ENCODE results near the gene MAN1C1.

DNA sequence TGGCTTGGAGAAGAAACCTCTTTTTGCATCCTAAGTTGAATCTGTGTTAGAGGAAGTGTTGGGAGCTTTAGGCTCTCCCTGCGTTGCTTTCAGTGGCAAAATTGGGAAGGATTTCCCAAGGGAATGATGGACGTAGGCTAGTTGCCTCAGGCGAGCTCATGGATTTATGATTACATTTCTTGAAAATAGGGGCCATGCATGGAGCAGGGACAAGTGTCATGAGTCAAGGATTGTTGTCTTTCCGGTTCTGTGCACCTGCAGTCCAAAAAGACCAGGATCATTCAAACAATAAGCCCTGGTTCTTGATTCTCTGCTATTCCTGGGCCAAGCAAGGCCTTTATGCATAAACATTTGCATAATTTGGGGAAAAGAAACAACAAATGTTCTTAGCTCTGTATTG is 7.1 kb downstream of the MAN1C1 start:
- TF ChIP-seq, protein P1, sequence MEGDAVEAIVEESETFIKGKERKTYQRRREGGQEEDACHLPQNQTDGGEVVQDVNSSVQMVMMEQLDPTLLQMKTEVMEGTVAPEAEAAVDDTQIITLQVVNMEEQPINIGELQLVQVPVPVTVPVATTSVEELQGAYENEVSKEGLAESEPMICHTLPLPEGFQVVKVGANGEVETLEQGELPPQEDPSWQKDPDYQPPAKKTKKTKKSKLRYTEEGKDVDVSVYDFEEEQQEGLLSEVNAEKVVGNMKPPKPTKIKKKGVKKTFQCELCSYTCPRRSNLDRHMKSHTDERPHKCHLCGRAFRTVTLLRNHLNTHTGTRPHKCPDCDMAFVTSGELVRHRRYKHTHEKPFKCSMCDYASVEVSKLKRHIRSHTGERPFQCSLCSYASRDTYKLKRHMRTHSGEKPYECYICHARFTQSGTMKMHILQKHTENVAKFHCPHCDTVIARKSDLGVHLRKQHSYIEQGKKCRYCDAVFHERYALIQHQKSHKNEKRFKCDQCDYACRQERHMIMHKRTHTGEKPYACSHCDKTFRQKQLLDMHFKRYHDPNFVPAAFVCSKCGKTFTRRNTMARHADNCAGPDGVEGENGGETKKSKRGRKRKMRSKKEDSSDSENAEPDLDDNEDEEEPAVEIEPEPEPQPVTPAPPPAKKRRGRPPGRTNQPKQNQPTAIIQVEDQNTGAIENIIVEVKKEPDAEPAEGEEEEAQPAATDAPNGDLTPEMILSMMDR (IDR thresholded peaks at IDR 0.05): no peak
- no peak for TF ChIP-seq POLR2AphosphoS5 (IDR thresholded peaks at IDR 0.05; ENCODE audit: low read depth, low read length)
